OCI-LY1 (cell line): ENCODE results near the gene BAIAP2L2.

Experiments used
- EZH2 ChIP-seq: fragments of 200-600 bp; sonication (generic), shearing (Covaris generic); IDR thresholded peaks from 2 replicates; pipeline ENCODE4 v1.8.0; 2017; ENCODE audit warnings: borderline replicate concordance, mixed run types, mild to moderate bottlenecking, antibody characterized with exemption, low read length, moderate library complexity, mixed read lengths
- TF ChIP-seq, protein P1 (sequence below): fragments of 200-600 bp; sonication (generic), shearing (Covaris generic); IDR thresholded peaks from 2 replicates; pipeline ENCODE4 v1.5.1; 2017; ENCODE audit warnings: mild to moderate bottlenecking, antibody characterized with exemption, low read length, moderate library complexity, mixed read lengths

DNA sequence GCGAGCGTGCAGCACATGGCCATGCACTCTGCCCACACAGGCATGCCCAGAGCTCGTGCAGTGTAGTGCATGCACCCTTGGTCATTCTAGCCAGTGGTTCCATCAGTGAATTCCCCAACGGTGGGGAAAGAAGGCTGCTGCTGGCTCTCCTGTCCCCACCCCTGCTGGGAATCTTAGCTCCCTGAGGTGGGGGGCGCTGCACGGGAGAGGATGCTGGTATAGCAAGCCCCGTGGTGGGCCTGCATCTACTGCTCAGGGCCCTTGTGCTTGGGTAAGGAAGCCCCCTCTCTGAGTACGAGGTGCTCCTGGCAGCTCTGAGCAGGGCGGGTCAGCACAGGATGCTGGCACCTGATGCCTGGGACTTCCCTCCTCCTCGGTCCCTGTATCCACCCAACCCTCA lies 18.5 kb upstream of the BAIAP2L2 start:
- TF ChIP-seq, protein P1, sequence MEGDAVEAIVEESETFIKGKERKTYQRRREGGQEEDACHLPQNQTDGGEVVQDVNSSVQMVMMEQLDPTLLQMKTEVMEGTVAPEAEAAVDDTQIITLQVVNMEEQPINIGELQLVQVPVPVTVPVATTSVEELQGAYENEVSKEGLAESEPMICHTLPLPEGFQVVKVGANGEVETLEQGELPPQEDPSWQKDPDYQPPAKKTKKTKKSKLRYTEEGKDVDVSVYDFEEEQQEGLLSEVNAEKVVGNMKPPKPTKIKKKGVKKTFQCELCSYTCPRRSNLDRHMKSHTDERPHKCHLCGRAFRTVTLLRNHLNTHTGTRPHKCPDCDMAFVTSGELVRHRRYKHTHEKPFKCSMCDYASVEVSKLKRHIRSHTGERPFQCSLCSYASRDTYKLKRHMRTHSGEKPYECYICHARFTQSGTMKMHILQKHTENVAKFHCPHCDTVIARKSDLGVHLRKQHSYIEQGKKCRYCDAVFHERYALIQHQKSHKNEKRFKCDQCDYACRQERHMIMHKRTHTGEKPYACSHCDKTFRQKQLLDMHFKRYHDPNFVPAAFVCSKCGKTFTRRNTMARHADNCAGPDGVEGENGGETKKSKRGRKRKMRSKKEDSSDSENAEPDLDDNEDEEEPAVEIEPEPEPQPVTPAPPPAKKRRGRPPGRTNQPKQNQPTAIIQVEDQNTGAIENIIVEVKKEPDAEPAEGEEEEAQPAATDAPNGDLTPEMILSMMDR: no peak
- no peak for TF ChIP-seq EZH2
